Midbrain (tissue), 1 donor: ENCODE data around the gene PRKAG2.
"Not testable (repeated sequence)": the region's sequence is repeated elsewhere in the genome, so short reads cannot be mapped to it uniquely, and the experiment has no call there.

Source experiments
- DNase-seq: peaks from one replicate; lab custom pipeline; 2025; lab: John Stamatoyannopoulos, UW

The PRKAG2 gene

DNA sequence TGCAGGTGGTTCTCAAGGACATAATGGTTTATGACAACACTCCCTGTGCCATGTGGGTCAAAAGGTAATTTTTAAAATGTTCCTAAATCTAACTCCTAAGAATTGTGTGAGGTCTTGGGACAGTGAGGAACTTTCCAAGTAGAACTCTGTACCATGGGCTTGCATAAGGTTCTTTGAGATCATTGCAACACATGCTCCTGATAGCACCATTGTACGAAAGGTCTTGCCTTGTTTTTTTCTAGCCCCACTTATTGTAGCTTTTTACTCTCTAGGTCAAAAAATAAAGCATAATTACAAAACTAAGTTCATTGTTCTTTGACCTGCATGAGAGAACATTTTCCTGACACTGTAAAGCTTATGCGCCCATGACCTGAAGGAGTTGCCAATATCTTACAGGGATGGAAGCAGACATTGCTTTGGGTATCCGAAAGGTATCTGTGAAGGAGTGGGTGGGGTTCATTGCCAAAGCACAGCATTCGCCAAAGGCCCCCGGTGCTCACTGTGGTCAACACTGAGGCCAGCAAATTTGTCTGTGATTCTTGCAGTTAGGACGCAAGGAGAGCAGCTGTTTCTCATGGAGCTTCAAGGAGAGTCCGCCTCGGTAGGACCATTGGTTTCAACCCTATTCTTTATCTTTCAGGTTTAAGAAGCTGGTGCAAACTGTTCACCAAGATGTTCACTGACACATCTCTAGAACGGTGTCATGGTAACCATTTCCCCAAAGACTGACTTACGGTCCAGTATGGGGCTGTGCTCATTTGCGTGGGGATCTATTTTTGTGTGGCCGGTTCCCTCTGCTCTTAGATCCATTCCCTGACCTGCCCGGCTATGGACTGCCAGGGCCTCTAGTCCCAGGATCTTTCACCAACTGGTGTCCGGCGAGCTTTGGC, 7.6 kb upstream of the PRKAG2 start:
- DNase-seq: no peak

DNA sequence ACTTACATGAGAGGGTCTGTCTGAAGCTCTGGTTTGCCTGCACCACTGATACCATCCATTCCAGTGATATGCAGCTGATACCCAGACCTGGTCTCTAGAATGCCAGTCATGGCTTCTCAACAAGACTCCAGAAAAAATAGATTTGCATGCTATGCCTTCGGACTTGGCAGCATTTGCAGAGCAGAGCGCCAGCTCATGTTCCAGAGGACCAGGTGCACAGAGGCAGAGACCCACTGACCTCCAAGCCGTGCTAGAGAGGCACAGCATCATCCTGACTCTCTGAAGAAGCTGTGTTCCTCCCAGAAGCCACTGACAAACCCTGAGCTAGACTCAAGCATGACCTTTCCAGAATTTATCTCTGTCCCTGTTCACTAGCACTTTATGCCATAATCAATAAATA, 6.9 kb upstream of the PRKAG2 start:
- no peak for DNase-seq

DNA sequence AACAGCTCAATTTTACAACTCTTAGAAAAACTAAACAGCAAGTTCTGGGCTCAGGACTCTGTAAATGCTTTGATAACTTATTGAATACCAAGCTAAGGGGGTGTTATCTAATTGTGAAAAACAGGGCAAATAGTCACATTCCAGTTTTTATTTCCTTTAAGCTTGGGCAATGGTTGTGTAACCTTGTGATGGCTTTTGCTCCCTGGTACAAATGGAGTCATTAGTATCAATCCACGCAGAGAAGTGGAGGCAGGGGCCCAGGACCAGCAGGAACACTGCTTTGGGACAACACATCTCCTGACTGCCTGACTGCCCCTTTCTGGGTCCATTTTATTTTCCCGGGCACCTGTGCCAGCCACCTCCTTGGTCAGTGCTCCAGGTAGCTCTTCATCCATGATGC, 5.8 kb upstream of the PRKAG2 start:
- DNase-seq: no peak

DNA sequence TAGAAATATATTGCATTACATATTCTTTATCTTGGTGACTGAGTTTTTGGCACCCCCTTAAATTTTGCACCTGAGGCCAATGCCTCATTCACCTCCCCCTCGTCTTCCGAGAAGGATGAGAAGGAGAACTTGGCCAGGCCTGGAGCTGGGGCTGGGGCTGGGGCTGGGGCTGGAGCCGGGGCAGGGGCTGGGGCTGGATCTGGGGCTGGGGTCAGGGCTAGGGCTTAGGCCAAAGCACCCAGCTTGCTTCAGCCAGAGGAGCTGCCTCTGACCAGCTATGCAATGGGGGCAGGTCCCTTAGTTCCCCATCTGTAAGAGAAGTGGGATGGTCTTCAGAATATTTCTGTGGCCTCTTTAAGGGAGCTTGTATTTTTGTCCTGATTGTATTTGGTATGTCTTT, 3.8 kb upstream of the PRKAG2 start:
- no peak for DNase-seq

DNA sequence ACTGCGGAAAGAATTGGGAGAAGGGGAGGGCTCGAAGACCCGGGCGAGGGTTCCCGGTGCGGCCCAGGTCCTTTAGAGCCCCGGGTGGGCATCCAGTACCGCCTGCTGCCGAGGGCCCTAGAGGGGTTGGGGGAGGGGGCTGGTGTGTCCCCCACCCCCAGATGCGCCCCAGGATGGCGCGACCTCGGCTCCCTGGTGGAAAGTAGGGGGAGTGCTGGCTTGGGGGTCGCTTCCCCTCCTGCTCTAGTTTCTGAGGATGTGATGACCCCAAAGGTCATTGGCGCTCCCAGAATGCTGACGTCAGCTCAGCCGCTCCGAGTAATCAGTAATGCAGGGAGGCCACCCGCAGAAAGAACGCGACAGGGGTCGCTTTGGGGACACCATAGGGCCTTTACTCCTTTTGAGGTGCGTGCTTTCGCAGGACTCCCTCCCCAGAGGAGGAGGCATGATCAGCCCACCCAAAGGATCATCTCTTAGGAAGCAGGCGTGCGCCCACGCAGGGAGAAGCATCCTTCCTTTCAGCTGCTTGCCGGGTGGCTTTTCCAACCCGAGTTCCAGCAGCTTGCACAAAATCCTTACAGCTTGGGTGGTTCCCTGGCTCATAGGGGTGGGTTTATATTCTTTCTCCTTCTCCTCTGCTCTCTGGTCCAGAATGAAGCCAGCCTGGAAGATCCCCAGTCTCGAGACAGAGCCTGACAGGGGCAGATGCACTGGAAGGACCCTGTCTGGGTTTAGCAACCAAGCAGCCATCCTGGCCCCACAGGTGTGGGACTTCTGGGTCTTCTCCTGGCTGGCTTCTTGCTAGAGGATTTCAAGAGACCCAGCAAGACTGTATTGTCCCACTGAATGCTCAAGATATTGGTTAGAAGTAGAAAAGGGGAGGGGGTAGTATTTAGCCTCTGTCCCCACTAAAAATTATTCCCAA, 1.3 kb upstream of the PRKAG2 start:
- no peak for DNase-seq

DNA sequence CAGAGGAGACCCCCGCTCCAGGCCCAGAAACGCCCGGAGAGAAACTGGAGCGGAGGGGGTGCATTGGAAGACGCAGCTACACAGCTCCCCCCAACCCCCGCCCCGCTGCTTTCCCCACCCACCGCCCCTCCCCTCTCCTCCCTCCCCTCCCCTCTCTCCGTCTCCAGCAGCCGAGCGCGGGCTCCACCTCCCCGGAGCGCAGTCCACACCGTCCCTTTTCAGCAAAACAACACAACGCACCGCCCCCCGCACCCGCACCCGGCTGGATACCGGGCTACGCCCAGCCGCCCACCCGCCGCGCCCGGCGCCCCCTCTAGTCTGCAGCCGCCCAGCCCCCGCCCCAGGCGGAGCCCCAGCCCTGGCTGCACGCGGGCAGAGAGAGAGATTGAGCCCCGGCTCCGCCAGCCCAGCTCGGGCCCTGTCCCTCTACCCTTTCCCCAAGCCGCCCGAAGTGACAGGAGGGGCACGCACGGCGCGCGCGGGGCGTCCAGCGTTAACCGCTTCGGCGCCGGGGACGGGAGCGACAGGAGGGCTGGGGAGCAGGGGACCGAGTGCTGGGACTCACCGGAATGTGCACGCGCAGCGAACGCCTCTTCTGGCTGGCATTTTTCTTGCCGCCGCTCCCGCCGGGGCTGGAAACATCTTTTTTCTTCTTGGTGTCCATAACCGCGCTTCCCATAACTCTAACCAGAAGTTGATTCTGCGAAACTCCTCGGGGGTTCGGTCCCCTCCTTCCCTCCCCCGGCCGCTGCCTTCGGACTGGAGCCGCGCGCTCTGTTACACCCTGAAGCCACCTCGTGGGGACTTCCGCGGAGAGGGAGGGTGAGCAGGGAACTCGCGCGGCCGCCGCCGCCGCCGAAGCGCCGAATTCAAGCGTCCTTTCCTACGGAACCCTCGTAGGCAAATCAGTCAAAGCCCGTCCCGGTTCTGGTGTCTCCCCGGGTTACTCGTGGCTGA, 695 bp downstream of the PRKAG2 start:
- DNase-seq: peak; percentile 55

DNA sequence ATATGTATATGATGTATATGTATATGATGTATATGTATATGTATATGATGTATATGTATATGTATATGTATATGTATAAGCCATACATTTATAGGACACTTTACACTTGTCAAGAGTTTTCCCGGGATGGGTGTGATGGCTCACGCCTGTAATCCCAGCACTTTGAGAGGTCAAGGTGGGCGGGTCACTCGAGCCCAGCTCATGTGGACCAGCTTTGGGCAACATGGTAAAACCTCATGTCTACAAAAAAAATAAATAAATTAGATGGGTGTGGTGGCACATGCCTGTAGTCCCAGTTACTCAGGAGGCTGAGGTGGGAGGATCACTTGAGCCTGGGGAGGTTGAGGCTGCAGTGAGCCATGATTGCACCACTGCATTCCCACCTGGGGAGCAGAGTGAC, 2.4 kb downstream of the PRKAG2 start:
- not testable (repeated sequence) for DNase-seq

DNA sequence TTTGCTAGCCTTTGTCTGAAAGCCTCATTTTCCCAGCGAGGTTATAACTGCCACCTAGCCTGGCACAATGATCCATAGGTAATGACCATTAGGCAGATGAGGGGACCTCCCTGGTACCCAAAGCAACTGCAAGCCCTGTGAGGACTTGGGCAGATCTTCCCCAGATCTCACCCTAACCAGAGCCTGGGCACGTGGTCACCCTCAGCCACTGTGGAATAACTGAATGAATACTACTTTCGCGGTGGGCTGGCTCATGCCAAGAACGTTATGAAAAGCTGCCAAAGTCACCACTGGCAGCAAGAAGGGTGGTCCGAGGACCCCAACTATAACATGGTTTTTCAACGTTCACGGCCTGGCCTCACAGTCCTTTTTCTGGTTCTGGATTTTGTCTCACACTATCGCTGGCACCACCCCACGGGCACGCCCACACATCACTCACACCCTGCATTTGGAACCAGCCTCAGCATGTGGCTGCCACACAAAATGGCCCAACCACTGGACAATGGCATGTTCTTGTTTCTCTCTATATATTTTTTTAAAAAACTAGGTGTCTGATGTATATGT, 3.4 kb downstream of the PRKAG2 start:
- DNase-seq: no peak

DNA sequence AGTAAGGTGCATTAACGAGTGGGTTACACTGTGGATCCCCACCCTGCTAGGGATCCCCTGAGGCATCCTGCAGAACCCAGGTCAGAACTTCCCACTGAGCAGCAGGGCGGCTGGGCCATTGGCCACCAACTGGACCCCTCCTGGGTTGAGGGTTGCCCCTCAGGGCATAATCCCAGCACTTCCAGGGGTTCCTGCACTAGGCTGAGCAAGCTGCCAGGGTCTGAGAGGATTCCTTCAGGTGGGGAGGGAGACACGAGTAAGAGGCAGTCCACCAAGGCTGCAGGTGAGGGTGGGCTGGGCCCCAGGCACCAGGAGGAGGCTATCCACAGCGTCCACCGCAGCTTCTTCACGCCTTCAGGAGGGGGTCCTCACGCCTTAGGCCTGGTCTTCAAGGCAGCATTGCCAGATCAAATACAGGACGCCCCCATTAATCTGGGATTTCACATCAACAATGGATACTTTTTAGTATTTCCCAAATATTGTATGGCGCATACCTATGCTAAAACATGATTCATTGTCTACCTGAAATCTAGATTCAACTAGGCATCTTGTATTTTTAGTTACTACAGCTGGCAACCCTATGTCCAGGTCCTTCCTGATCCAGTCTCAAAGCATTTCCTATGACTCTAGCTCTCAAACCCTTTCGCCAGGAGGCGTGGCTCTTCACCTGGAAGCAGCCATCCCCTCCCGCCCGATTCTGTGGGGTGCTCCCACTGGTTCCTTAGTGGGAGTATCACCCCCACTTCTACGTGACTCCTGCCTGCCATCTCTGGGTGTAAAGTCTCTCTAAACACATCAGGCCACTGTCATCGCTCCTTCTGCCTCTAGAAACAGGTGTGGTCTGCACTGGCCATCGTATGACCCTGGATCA, 4.1 kb downstream of the PRKAG2 start:
- DNase-seq: no peak

DNA sequence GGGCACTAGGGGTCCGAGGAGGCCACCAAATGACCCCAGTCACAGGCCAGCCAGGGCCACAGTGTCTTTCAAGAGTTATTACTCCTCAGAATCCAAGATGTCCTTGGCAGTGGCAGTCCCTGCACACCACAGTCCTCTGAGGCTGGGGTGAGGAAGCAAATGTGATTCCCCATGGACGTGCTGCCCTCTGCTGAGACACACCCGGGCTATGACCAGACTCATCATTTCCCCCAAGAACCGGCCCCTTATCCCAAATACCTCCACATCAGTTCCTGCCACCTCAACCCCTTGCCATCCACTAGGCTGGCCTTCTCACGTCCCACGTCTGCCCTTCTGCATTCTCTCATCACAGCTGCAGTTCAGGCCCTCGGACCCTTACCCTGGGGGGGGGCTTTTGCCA, 5.0 kb downstream of the PRKAG2 start:
- no peak for DNase-seq

DNA sequence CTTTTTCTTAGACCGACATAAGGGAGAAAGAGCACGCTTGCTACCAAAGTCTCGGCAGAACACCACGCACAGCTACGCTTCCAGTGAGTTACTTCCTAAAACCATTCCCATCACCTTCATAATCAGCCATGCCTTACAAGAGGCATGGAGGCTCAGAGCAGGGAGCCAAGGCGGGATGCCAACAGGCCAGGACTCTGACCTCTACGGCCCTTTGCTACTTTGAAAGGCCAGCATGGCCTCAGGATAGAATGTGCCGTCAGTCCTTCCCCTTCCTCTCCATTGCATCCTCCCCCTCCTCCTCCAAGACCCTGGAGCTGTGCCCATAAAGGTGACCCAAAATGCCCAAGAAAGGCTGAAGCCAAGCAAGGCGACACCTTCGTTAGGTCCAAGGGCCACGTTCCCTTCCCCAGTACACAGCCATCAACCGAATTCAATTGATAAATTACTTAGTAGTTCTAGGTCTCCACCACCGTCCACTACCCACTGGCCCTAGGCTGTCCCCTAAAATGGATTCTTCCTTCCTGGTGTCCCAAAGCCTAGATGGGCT, 5.7 kb downstream of the PRKAG2 start:
- DNase-seq: no peak

DNA sequence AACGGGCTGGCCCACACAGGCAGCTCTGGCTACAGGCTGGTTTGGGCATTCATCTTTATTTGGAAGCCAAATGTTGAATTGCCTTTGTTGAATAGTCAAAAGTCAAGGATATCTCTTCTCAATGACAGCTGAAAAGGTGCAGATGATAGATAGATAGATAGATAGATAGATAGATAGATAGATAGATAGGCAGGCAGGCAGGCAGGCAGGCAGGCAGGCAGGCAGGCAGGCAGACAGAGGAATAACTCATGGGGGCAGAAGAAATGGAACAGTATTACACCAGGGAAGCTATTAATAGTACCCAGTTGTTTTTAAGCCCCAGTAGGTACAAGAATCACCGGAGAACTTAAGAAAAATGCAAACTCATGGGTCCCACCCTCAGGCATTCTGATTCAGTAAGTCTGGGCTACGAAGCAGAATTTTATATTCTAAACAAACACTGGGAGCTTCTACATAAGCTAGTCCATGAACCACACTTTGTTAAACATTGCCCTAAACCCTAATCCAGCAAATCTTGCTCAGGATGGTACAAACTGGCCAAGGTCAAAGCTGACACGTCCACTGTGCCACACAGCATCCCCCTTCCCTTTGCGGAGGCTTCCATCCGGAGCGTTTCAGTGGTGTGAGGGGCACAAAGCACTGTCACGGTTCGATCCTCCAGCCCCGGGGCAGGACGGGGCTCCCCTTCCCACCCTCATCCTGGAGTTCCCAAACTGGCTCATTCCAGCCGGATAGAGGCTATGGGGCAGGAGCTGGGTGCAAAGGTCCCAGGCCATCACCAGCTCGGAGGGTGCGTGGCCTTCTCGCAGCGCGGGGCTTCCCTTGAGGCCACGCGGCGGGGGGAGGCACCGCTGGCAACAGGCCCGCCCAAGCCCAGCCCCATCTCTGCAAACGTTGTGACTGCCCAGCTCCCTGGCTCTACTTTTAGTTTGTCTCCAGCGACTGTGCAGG, 6.7 kb downstream of the PRKAG2 start:
- DNase-seq: no peak

DNA sequence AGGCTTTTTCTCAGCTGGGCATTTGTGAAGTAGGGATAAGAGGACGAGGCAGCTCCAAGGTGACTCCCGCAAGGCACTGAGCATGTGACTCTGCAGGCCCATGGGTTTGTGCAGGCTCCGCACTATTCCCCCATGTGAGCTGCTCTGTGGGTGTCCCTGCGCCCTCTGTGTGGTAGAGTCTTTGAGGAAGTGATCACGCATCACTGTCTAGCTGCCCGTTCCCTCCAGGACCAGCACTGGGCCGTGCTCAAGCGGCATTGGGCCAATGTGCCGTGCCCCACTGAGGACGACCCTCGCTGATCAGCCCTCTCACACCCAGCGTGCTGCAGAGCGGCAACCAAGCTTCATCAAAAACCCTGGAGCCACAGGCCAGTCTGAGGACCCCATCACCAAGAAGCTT, 7.5 kb downstream of the PRKAG2 start:
- no peak for DNase-seq

DNA sequence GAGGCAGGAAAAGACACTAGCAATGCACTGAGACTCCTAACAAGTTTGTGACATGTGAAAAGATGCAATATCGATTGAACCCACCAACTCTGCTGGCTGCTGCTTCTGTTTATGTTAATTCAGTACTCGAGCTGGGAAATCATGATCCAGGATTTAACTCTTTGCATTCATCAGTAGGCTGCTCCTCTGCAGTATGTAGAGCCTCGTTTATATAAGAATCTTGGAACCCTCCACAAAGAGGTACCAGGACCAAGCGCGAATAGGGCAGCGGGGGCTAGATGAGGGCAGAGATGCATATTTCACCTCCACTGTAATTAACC, 7.8 kb downstream of the PRKAG2 start:
- no peak for DNase-seq

DNA sequence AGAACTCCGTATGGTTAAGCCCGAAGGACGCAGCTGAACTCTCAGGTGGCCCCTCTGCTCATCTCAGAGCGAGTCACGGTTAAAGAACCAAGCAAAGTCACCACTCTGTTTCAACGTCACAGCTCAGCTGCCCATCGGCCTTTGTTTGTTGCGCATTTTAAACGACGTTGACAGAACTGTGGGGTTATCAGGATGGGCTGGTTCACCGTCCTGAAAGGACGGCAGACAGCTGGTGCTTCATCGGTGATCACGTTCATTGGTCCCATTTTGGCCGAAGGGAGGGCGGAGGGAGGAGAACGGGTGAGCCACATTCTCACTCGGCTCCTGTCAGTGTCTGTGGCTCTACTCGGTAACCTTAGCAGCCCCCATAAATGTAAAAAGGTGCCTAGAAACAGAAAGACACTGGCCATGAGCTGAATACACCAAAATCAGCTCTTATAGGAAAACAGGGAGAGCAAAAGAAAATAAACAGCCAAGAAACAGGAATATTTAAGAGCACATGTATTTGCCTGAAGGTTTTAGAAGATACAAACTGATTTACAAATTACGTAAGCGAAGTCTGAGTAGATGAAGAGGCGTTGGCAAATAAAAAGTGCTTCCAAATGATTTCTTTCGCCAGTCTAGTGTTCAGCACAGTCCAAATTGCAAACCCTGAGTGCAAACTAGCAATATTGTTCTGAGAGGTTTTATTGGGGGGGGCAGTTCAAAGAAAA, 8.4 kb downstream of the PRKAG2 start:
- no peak for DNase-seq

DNA sequence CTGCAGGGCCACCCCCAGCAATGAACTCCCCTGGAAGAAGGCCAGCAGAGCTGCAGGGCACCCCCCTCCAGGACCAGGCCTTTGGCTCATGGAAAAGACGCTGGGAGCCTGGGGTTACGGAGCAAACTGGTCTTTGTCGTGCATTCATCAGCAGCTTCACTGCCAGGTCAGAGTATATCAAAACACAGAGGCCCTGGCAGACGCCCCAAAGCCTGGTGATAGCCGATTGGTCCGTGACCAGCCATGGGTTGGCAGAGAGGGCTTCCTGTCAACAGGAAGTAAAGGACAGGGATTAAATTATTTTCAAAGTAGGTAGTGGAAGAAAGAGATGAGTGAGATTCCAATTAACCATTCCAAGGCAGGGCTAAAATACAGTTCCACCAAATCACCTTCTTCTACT, 9.0 kb downstream of the PRKAG2 start:
- no peak for DNase-seq

DNA sequence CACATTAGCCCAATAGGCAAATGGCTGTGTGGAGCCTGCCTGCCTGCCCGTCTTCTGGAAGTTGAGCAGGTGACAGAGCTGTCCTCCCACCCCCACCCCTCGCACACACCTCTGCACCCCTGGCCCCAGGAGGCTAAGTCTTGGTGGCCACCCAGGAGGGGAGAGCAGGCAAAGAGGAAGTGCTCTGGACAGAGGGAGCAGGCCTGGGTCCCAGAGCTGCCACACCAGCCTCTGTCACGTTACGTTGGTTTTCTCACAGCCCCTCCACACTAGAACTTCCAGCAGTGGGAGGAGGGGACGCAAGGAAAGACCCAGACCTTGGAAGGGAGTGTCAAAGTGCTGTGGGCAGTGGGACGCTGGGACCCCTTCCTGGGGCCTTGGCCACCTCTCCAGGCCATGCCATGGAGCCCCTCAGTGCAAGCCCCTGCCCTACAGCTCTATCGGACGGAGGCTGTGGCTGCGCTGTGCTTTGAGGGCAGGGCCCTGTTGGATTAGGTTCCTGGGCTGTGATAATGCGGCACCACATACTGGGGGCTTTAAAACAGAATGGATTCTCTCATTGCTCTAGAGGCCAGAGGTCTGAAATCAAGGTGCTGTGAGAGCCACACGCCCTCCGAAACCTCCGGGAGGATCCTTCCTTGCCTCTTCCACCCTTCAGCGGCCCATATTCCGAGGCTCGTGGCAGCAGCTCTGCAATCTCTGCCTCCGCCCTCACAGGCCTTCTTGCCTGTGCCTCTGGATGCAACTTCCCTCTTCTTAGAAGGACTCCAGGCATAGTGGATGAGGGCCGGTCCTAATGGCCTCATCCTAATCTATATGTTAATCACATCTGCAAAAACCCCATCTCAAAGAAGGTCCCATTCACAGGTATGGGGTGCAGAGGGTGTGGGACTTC, 9.9 kb downstream of the PRKAG2 start:
- DNase-seq: no peak

DNA sequence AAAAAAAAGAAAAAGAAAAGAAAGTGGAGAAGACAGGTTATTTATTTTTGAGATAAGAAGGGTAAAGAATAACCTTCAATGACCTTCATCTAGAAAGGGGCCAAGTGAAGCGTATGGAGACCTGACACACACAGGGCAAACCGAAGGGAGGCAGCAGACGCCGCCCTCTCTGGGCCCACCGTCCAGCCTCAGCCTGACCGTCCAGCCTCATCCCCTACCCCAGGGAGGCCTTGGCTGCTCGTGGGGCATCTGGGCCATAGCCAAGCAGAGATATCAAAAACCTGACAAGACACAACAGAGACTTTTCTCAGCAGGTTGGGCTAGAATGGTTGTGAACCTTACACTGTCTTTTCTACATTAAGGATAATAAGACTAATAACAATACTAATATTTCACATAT, 10.9 kb downstream of the PRKAG2 start:
- DNase-seq: no peak
